GM19238 (cell line): ENCODE measurements around the gene LDB3.
A peak's percentile ranks its signal among the peaks of the same experiment; 100 is the strongest.
"Not testable (repeated sequence)": the region's sequence is repeated elsewhere in the genome, so short reads cannot be mapped to it uniquely, and the experiment has no call there.

ENCODE experiments used
- DNase-seq: peaks from one replicate; pipeline ENCODE4 v3.0.0; 2011; ENCODE audit warnings: low spot score; ENCODE audit not compliant: insufficient read length

Gene LDB3

GRCh38 chr10:86730227-86730626 lies 61.9 kb downstream of the LDB3 start:
- DNase-seq, result no peak

DNA sequence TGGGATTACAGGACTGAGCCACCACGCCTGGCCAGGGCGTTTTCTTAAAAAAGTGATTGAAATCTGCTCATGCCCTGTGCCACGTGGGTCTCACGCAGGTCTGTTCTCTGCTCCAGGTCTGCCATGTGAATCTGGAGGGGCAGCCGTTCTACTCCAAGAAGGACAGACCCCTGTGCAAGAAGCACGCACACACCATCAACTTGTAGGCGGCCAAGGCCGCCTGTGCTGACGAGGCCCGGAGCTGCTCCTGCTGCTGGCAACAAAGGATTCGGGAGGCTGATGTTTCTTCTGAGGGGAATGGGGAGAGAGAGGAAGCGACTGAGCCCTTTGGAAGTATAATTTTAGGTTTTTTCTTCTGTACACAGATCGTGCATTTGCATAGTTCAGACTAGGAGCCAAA lies 64.5 kb downstream of the LDB3 start:
- no peak for DNase-seq

GRCh38 chr10:86733260-86733671 lies 65.0 kb downstream of the LDB3 start:
- DNase-seq, result no peak

- no peak for DNase-seq
These were observed 66.1 kb downstream of the LDB3 start for GRCh38 chr10:86734207-86734988.

DNA sequence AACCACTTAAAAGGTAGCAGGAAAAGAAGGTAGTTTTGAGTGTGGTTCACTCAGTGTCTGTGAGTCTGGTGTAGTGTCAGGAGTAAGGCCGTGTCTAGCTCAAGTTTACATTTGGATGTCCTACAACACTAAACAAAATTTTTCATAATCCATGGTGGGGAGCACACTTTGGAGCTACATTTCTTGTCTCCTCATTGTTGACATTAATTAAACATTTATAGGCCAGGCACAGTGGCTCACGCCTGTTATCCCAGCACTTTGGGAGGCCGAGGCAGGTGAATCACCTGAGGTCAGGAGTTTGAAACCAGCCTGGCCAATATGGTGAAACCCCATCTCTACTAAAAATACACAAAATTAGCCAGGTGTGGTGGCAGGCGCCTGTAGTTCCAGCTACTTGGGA lies 67.0 kb downstream of the LDB3 start:
- DNase-seq, result not testable (repeated sequence)

GRCh38 chr10:86742230-86742629 lies 73.9 kb downstream of the LDB3 start:
- DNase-seq, result no peak

DNA sequence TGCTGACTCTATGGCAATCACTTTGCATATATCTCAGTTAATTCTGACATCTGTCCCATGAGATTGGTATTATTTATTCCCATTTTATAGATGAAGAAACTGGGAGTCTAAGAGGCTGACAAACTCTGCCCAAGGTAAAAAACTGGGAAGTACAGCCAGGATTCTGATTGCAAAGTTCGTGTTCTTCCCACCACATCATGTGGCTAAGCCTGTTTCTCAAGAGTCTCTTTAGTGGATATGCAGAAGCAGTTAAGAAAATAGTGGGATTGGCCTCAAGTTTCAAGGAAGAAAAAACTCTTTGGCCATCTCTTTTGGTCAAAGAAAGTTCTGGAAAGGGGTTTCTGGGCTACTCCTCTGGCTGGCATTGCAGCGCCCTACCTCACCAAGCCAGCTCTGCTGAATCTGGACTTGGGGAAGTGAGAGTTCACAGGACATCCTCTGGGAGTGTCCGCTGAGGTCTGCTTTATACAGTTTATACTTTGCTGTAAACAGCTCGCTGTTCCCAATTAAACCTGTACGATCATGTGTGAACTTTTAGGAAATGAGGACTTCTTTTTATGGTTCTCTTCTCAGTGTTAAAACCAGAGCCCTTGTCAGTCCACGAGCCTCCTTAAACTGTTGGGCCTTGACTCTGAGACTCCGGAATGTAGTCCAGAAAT lies 75.9 kb downstream of the LDB3 start:
- no peak for DNase-seq

GRCh38 chr10:86747796-86748581 lies 79.7 kb downstream of the LDB3 start:
- DNase-seq, result no peak

DNA sequence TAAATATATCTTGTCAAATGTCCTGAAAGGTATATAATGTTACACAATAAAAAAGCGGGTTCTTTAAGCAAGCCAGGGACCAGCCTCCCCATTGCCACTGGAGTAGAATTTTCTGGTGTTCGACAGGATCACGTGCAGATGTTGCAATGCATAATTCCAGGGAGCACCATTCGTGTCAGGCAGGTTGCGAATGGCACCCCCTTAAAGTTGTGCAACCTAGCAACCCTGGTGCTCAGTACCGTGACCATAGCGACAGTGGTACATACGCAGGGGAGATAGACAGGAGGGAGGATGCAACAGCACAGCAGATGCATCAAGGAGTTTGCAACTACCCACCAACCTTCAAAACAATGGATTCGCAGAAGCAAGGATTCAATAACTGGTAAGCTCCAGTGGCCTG lies 81.5 kb downstream of the LDB3 start:
- DNase-seq, result no peak

GRCh38 chr10:86751477-86751876 lies 83.2 kb downstream of the LDB3 start:
- DNase-seq, result no peak

GRCh38 chr10:86752311-86752710 lies 84.0 kb downstream of the LDB3 start:
- no peak for DNase-seq

- DNase-seq, result no peak
These were observed 84.7 kb downstream of the LDB3 start for GRCh38 chr10:86753051-86753450.

DNA sequence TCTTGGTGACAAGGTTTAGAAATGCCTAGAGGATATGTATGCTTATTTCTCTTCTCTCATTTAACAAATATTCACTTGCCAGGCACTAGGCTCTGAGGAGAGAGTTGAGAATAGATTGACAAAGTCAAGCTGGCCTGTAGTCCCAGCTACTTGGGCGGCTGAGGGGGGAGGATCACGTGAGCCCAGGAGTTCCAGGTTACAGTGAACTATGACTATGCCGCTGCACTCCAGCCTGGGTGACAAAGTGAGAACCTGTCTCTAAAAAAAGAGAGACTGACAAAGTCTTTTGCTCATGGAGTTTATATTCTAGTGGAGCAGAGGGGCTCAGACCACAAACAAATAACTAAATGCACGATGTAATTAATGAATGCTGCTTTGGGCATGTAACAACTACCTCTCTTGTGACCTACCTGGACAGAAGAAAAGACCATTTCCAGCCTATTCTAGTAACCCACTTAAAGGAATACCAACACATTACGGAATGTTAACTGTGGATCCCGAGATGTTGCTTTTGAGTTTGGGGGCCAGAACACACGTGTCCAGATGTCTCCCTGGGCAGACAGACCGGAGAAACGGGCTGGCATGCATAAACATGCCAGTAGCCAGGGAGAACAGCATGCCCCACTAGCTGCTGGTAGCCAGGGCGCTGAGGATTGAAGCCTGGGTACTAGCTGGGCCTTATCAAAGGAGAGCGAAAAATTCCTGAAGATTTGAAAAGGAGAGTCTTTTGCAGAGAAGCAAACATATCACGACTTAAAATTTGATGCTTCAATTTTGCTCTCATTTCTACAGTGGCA lies 85.5 kb downstream of the LDB3 start:
- DNase-seq, result no peak

DNA sequence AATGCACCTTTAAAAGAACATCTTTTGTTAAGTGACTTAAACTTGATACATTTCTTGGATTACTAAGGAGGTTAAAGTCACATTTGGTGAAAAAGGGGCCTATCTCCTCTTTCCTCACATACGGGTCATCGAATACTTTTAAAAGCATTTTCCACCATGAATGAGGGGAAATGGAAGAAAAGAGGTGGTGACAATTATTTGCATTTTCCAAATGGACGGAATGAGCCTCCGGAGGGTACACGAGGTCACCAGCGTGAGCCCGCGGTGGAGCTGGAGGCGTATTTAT lies 87.1 kb downstream of the LDB3 start:
- DNase-seq, result no peak

GRCh38 chr10:86755740-86756510 lies 87.6 kb downstream of the LDB3 start:
- DNase-seq, result peak; percentile 80

- no peak for DNase-seq
These were observed 88.3 kb downstream of the LDB3 start, which contains the start of gene BMPR1A for GRCh38 chr10:86756511-86757112. TSS of gene BMPR1A (plus strand) at chr10:86756619. CDS start at chr10:86876019, 119,400 bp downstream.

- no peak for DNase-seq
These were observed 89.0 kb downstream of the LDB3 start for GRCh38 chr10:86757113-86757972.

GRCh38 chr10:86758189-86759072 lies 90.1 kb downstream of the LDB3 start:
- no peak for DNase-seq
